NCI-H748 treated with DMSO at 0.1 percent for 48 hours (cell line): ENCODE results near the gene CREG1.

Experiments
- DNase-seq: peaks from one replicate; lab custom pipeline; 2025; lab: John Stamatoyannopoulos, UW

The CREG1 gene

GRCh38 chr1:167532375-167532774 is 21.2 kb downstream of the CREG1 start:
- DNase-seq, result no peak

GRCh38 chr1:167529829-167530474 is 23.6 kb downstream of the CREG1 start:
- DNase-seq, result no peak

GRCh38 chr1:167528057-167528728 is 25.4 kb downstream of the CREG1 start:
- DNase-seq, result no peak

GRCh38 chr1:167526667-167527383 is 26.7 kb downstream of the CREG1 start:
- DNase-seq, result no peak

- DNase-seq, result no peak
Observed at GRCh38 chr1:167524651-167525050, 28.9 kb downstream of the CREG1 start.

- DNase-seq, result no peak
Observed at GRCh38 chr1:167522246-167522645, 31.3 kb downstream of the CREG1 start.

GRCh38 chr1:167520711-167521206 is 32.8 kb downstream of the CREG1 start:
- DNase-seq, result no peak

- no peak for DNase-seq
Observed at GRCh38 chr1:167518331-167518700, 35.2 kb downstream of the CREG1 start, which contains the start of gene CD247. TSS of gene CD247 (minus strand) at chr1:167518529. CDS start at chr1:167518465, 64 bp downstream.

- DNase-seq, result no peak
Observed at GRCh38 chr1:167517535-167518330, 35.8 kb downstream of the CREG1 start.

GRCh38 chr1:167516404-167517388 is 36.9 kb downstream of the CREG1 start:
- no peak for DNase-seq

GRCh38 chr1:167515893-167516321 is 37.7 kb downstream of the CREG1 start:
- DNase-seq, result no peak

- no peak for DNase-seq
Observed at GRCh38 chr1:167515461-167515860, 38.1 kb downstream of the CREG1 start.

GRCh38 chr1:167514288-167514687 is 39.3 kb downstream of the CREG1 start:
- DNase-seq, result no peak

- no peak for DNase-seq
Observed at GRCh38 chr1:167512046-167512654, 41.4 kb downstream of the CREG1 start.

- DNase-seq, result no peak
Observed at GRCh38 chr1:167511374-167511986, 42.1 kb downstream of the CREG1 start.

- DNase-seq, result no peak
Observed at GRCh38 chr1:167510881-167511280, 42.7 kb downstream of the CREG1 start.

- no peak for DNase-seq
Observed at GRCh38 chr1:167510244-167510643, 43.3 kb downstream of the CREG1 start.

- no peak for DNase-seq
Observed at GRCh38 chr1:167509587-167509986, 44.0 kb downstream of the CREG1 start.

- no peak for DNase-seq
Observed at GRCh38 chr1:167507719-167508118, 45.8 kb downstream of the CREG1 start.

- no peak for DNase-seq
Observed at GRCh38 chr1:167504467-167504827, 49.1 kb downstream of the CREG1 start.
